GM12878 (cell line): ENCODE measurements around the gene CHRM4. TPM values are rescaled to one million over a fixed set of nuclear protein-coding genes. Genes with fewer than 3 reads are reported as not detected.

ENCODE experiments used
- ATAC-seq: fragments of 200-7000 bp; cut with Tn5 transposase; 3 replicates; pipeline ENCODE4 v1.9.1; 2020; ENCODE audit warnings: mild to moderate bottlenecking, moderate library complexity
- BruUV-seq: library from RNA; stranded (reverse); fragments of 400-500 nt; replicated peaks from 2 replicates; lab custom pipeline; 2021; lab: Mats Ljungman, UMichigan
- CTCF ChIA-PET: fragments of 300-600 bp; sonication (Branson Sonifier 250); formaldehyde crosslinking; extraction: SDS; loops from one replicate; lab custom pipeline; 2021; ENCODE audit warnings: inconsistent platforms; lab: Yijun Ruan, JAX
- POLR2A ChIA-PET: fragments of 350-600 bp; formaldehyde crosslinking; extraction: SDS; loops from one replicate; lab custom pipeline; 2021; ENCODE audit warnings: inconsistent platforms; lab: Charles Lee
- RAD21 ChIA-PET: fragments of 300-600 bp; sonication (Branson Sonifier 250); formaldehyde crosslinking; loops from one replicate; lab custom pipeline; 2023; ENCODE audit warnings: antibody characterized with exemption; ENCODE audit not compliant: unreplicated experiment; lab: Charles Lee
- SMC1A ChIA-PET: fragments of 300-600 bp; sonication (Branson Sonifier 250); formaldehyde crosslinking; loops from one replicate; lab custom pipeline; 2023; ENCODE audit not compliant: unreplicated experiment, uncharacterized antibody; lab: Charles Lee
- DNase-seq: peaks from one replicate; pipeline ENCODE4 v3.0.0-alpha.2; 2011; ENCODE audit warnings: low read depth, low spot score
- FAIRE-seq: peaks from 3 replicates; lab custom pipeline; 2011; peaks lifted over from hg19 to GRCh38; lab: Jason Lieb, UNC
- H2AFZ ChIP-seq: 2 replicates; pipeline ENCODE4 v1.6.0; 2011; ENCODE audit warnings: low read depth, low read length, control low read depth; ENCODE audit not compliant: control insufficient read depth
- H3K27ac ChIP-seq: 2 replicates; pipeline ENCODE4 v1.5.1; 2011; ENCODE audit warnings: control low read depth; ENCODE audit not compliant: control insufficient read depth, insufficient read depth
- H3K27me3 ChIP-seq, 2 experiments: replicated peaks in 1 of 2; 2 replicates each; pipeline versions ENCODE4 v1.6.0 to v1.6.1; 2011; ENCODE audit warnings: low read length in 1 of 2; ENCODE audit not compliant: control insufficient read depth in 2 of 2, insufficient read depth in 2 of 2
- H3K36me3 ChIP-seq, 2 experiments: 2 replicates each; pipeline ENCODE4 v1.5.1; 2011; ENCODE audit warnings: low read length in 1 of 2; ENCODE audit not compliant: control insufficient read depth in 2 of 2, insufficient read depth in 2 of 2
- H3K4me1 ChIP-seq: 2 replicates; pipeline ENCODE4 v1.6.1; 2011; ENCODE audit warnings: mild to moderate bottlenecking, low read length, moderate library complexity, mixed read lengths; ENCODE audit not compliant: control insufficient read depth, insufficient read depth
- H3K4me2 ChIP-seq: 2 replicates; pipeline ENCODE4 v1.6.0; 2011; ENCODE audit warnings: control low read depth; ENCODE audit not compliant: control insufficient read depth, insufficient read depth
- H3K4me3 ChIP-seq: fragments of 200-600 bp; sonication (generic); 2 replicates; pipeline ENCODE4 v1.5.1; 2016
- H3K79me2 ChIP-seq: 2 replicates; pipeline ENCODE4 v1.6.0; 2011; ENCODE audit warnings: low read length; ENCODE audit not compliant: control insufficient read depth, insufficient read depth
- H3K9ac ChIP-seq: 2 replicates; pipeline ENCODE4 v1.8.0; 2011; ENCODE audit warnings: low read length, control low read depth, mixed read lengths; ENCODE audit not compliant: control insufficient read depth, insufficient read depth
- H3K9me3 ChIP-seq: replicated peaks from 3 replicates; pipeline ENCODE4 v1.5.1; 2011; ENCODE audit warnings: mild to moderate bottlenecking, low read length; ENCODE audit not compliant: control insufficient read depth, insufficient read depth
- H4K20me1 ChIP-seq: 2 replicates; pipeline ENCODE4 v1.6.0; 2011; ENCODE audit not compliant: control insufficient read depth, insufficient read depth
- BCL11A ChIP-seq: IDR thresholded peaks from 2 replicates; pipeline ENCODE4 v1.6.1; 2011; ENCODE audit warnings: low read depth, low read length
- BHLHE40 ChIP-seq, 2 experiments: fragments of 450-650 bp in 1 of 2; IDR thresholded peaks; 2 replicates each; pipeline ENCODE4 v1.6.1; 2011 to 2017; ENCODE audit warnings: low read depth in 2 of 2, borderline replicate concordance in 1 of 2, improper control_type of control experiment in 1 of 2, low read length in 1 of 2, mild to moderate bottlenecking in 1 of 2
- BMI1 ChIP-seq: fragments of 450-650 bp; IDR thresholded peaks from 2 replicates; pipeline ENCODE4 v1.6.1; 2016; ENCODE audit warnings: mild to moderate bottlenecking, moderate library complexity, borderline replicate concordance
- CHD1 ChIP-seq: IDR thresholded peaks from 2 replicates; pipeline ENCODE4 v1.6.1; 2012; ENCODE audit warnings: low read depth, low read length, improper control_type of control experiment
- CUX1 ChIP-seq: IDR thresholded peaks from 2 replicates; pipeline ENCODE4 v1.6.1; 2012; ENCODE audit warnings: improper control_type of control experiment, low read depth, low read length; ENCODE audit not compliant: insufficient replicate concordance
- FOS ChIP-seq: IDR thresholded peaks from 3 replicates; pipeline ENCODE4 v1.6.1; 2011; ENCODE audit warnings: borderline replicate concordance; ENCODE audit not compliant: insufficient read length; ENCODE audit errors: extremely low read depth
- JUNB ChIP-seq: IDR thresholded peaks from 2 replicates; pipeline ENCODE4 v1.6.1; 2016; ENCODE audit warnings: antibody characterized with exemption, mild to moderate bottlenecking
- JUND ChIP-seq: IDR thresholded peaks from 2 replicates; pipeline ENCODE4 v1.6.1; 2012; ENCODE audit warnings: low read depth, mild to moderate bottlenecking, low read length, improper control_type of control experiment, moderate library complexity
- NFYB ChIP-seq: IDR thresholded peaks from 2 replicates; pipeline ENCODE4 v1.6.1; 2011; ENCODE audit warnings: low read depth, mild to moderate bottlenecking, low read length, improper control_type of control experiment, moderate library complexity; ENCODE audit not compliant: insufficient read depth
- PML ChIP-seq: IDR thresholded peaks from 2 replicates; pipeline ENCODE4 v1.6.1; 2012; ENCODE audit warnings: low read length, inconsistent platforms
- RAD51 ChIP-seq: fragments of 450-650 bp; IDR thresholded peaks from 2 replicates; pipeline ENCODE4 v1.6.1; 2016; ENCODE audit warnings: moderate library complexity, mild to moderate bottlenecking, inconsistent platforms
- RB1 ChIP-seq: fragments of 450-650 bp; formaldehyde crosslinking; IDR thresholded peaks from 2 replicates; pipeline ENCODE4 v1.6.1; 2017; ENCODE audit warnings: mild to moderate bottlenecking, borderline replicate concordance
- RELA ChIP-seq: fragments of 450-650 bp; IDR thresholded peaks from 2 replicates; pipeline ENCODE4 v1.8.0; 2014; ENCODE audit warnings: borderline replicate concordance; ENCODE audit not compliant: partially characterized antibody
- RFX5 ChIP-seq: IDR thresholded peaks from 2 replicates; pipeline ENCODE4 v1.6.1; 2011; ENCODE audit warnings: low read depth, low read length, improper control_type of control experiment
- SRF ChIP-seq, 2 experiments: IDR thresholded peaks; 2 replicates each; pipeline ENCODE4 v1.6.1; 2011; ENCODE audit warnings: low read depth in 2 of 2, low read length in 2 of 2, mild to moderate bottlenecking in 1 of 2, moderate library complexity in 1 of 2
- ZNF207 ChIP-seq: fragments of 450-650 bp; IDR thresholded peaks from 2 replicates; pipeline ENCODE4 v1.6.1; 2014; ENCODE audit warnings: antibody characterized with exemption, mild to moderate bottlenecking, borderline replicate concordance
- WGBS: methylation state at CpG from one replicate; pipeline ENCODE4 v1.1.6; 2016; ENCODE audit warnings: low lambda C conversion rate; ENCODE audit not compliant: insufficient replicate concordance, insufficient coverage; ENCODE audit errors: missing lambda C conversion rate; 5-methylcytosine and 5-hydroxymethylcytosine counted together
- in situ Hi-C: fragments of 300-500 bp; cut with MboI; formaldehyde crosslinking; loops from 9 replicates; pipeline ENCODE4 v1.14.3; 2018; ENCODE audit warnings: mixed read lengths
- intact Hi-C: fragments of 100-400 bp; cut with micrococcal nuclease; formaldehyde crosslinking; loops from one replicate; pipeline ENCODE4 v1.14.2; 2022; ENCODE audit not compliant: unreplicated experiment
- polyA plus RNA-seq, 11 experiments: library from polyadenylated mRNA; depleted of rRNA in 4 of 11; unstranded in 6 of 11; stranded (reverse) in 5 of 11; fragments of >200 nt; fragmentation: Nextera tagmentation in 4 of 11; fragmentation: Illumina TruSeq in 1 of 11; extraction: Ambion mirVana in 4 of 11; extraction: Trizol in 1 of 11; gene quantifications; 1 replicate in 1 of 11; 2 replicates in 10 of 11; pipeline versions ENCODE4 v1.2.1 to v1.2.3, GENCODE V29; 2011 to 2016; ENCODE audit warnings: inconsistent platforms in 2 of 11, missing spikeins in 2 of 11, low read depth in 1 of 11
- total RNA-seq, 4 experiments: library from RNA; depleted of rRNA in 3 of 4; stranded (reverse); fragments of >200 nt in 3 of 4; fragmentation: Illumina TruSeq in 1 of 4; extraction: Trizol in 1 of 4; gene quantifications; 2 replicates each; pipeline versions ENCODE4 v1.2.1 to v1.2.3, GENCODE V29; 2013 to 2021

Gene CHRM4
- total and polyA plus RNA-seq, 10 of the 15 experiments (the other 5 are each of a cell fraction or from before 2014, with no cell fraction given): 0.12 to 0.23 (median 0.13) TPM; not detected in 7

- in situ Hi-C loops (no loop called here), intact Hi-C loops (no loop called here)
- Histone ChIP-seq H3K4me2 (no peak overlapping the region), H3K36me3 (no peaks in the 10 kb centered on the region), H3K4me3 (no peak overlapping the region), H3K9ac (no peak overlapping the region), H3K79me2 (no peaks in the 10 kb centered on the region), H2AFZ (no peak overlapping the region), H3K27me3 (peaks cover 15 to 30% of the 10 kb centered on the region in 2 experiments), H3K9me3 (no peaks in the 10 kb centered on the region), H4K20me1 (no peaks in the 10 kb centered on the region), H3K27ac (no peak overlapping the region), H3K4me1 (no peaks in the 10 kb centered on the region; the same call in 1 of the 2 replicates)
- POLR2A ChIA-PET: interaction anchor here (0.7 kb wide), 1 partner anchor 44 kb away, joined by 3 read pairs; no protein-coding TSS in a partner anchor
- RAD21 ChIA-PET: interaction anchor here (0.7 kb wide), 1 partner anchor 59 kb away, joined by 3 read pairs; no protein-coding TSS in a partner anchor
- WGBS: 28% methylated on average over 5 of the region's 6 CpGs
- SMC1A ChIA-PET: no interaction called here
- CTCF ChIA-PET: interaction anchor here (1.7 kb wide), 1 partner anchor 9 kb away, joined by 5 read pairs; no protein-coding TSS in a partner anchor
- ATAC-seq (no peak), DNase-seq (no peak), FAIRE-seq (no peak)
- no TSS peak for BruUV-seq
- no peak for TF ChIP-seq RAD51
- no peak for TF ChIP-seq RFX5
- TF ChIP-seq CUX1: no peak
- TF ChIP-seq BHLHE40 (IDR thresholded peaks at IDR 0.05; ENCODE audit: borderline replicate concordance in 1 of 2, low read depth in 2 of 2, low read length in 1 of 2): no peak
- TF ChIP-seq JUNB: no peak
- TF ChIP-seq BCL11A: no peak
- no peak for TF ChIP-seq RELA
- no peak for TF ChIP-seq SRF (IDR thresholded peaks at IDR 0.05; ENCODE audit: low read depth in 2 of 2, low read length in 2 of 2)
- TF ChIP-seq FOS: no peak
- no peak for TF ChIP-seq PML
- no peak for TF ChIP-seq RB1
- TF ChIP-seq BMI1: no peak
- TF ChIP-seq ZNF207: no peak
- TF ChIP-seq CHD1: no peak
- no peak for TF ChIP-seq JUND
- no peak for TF ChIP-seq NFYB
Measured at GRCh38 chr11:46335271-46335670, 56.3 kb downstream of the CHRM4 start.
